Gastrocnemius medialis (tissue), 4 donors: Measurements from ENCODE around the gene TAAR1. TPM values are rescaled to one million over a fixed set of nuclear protein-coding genes. Genes with fewer than 3 reads are reported as not detected.

Source experiments
- ATAC-seq, 2 donors: fragments of 150-250 bp; one replicate each; pipeline ENCODE4 v1.9.1; 2016
- DNase-seq, 2 donors: peaks; one replicate each; pipeline ENCODE4 v3.0.0-alpha.2; 2019
- H3K27ac ChIP-seq, 4 donors: fragments of 200-600 bp; sonication (generic); 1 replicate in 1 of 4; 2 replicates in 3 of 4; pipeline ENCODE4 v1.5.1; 2016 to 2018; ENCODE audit warnings: mild to moderate bottlenecking in 2 of 4, moderate library complexity in 1 of 4
- H3K27me3 ChIP-seq, 3 donors: fragments of 200-600 bp; sonication (generic) in 2 of 3; 1 replicate in 1 of 3; 2 replicates in 2 of 3; pipeline versions ENCODE4 v1.5.1 to v1.6.0; 2016 to 2019; ENCODE audit warnings: mild to moderate bottlenecking in 1 of 3, moderate library complexity in 1 of 3
- H3K36me3 ChIP-seq, 2 donors: fragments of 200-600 bp; sonication (generic) in 1 of 2; one replicate each; pipeline ENCODE4 v1.5.1; 2017 to 2018
- H3K4me1 ChIP-seq, 2 donors: fragments of 200-600 bp; sonication (generic) in 1 of 2; one replicate each; pipeline ENCODE4 v1.5.1; 2016 to 2017; ENCODE audit warnings: mild to moderate bottlenecking in 2 of 2
- H3K4me3 ChIP-seq, 4 donors: fragments of 200-600 bp; sonication (generic) in 3 of 4; 1 replicate in 1 of 4; 2 replicates in 3 of 4; pipeline ENCODE4 v1.5.1; 2016 to 2019; ENCODE audit warnings: mild to moderate bottlenecking in 2 of 4
- H3K9me3 ChIP-seq, 3 donors: fragments of 200-600 bp; sonication (generic) in 2 of 3; 1 replicate in 1 of 3; 2 replicates in 2 of 3; pipeline ENCODE4 v1.5.1; 2016 to 2019
- POLR2A ChIP-seq, 2 donors: fragments of 450-650 bp; IDR thresholded peaks; one replicate each; pipeline ENCODE4 v1.6.1; 2017; ENCODE audit warnings: antibody characterized with exemption in 2 of 2, mild to moderate bottlenecking in 2 of 2, moderate library complexity in 2 of 2
- in situ Hi-C, 4 donors: fragments of 200-750 bp; cut with MboI; loops; one replicate each; pipeline versions ENCODE4 v1.15.0 to v1.8.0; 2017; ENCODE audit warnings: low sequenced_read_pairs in 4 of 4
- intact Hi-C: fragments of 100-400 bp; cut with DNase I; formaldehyde crosslinking; loops from one replicate; pipeline ENCODE4 v1.15.1; 2023; ENCODE audit warnings: low total_unique reads
- total RNA-seq, 4 donors: library from RNA; depleted of rRNA; stranded (reverse); fragments of >200 nt; gene quantifications; one replicate each; pipeline versions ENCODE4 v1.1.0 to v1.2.3, GENCODE V29; 2016
- TF ChIP-seq, protein P1 (sequence below), 5 experiments: fragments of 450-650 bp in 3 of 5; fragments of 200-600 bp in 2 of 5; sonication (generic) in 2 of 5; IDR thresholded peaks in 4 of 5; conservative IDR thresholded peaks in 1 of 5; 1 replicate in 4 of 5; 2 replicates in 1 of 5; pipeline ENCODE4 v1.5.1; 2016 to 2019; ENCODE audit warnings: antibody characterized with exemption in 5 of 5, mild to moderate bottlenecking in 3 of 5, moderate library complexity in 3 of 5

Gene TAAR1
- total RNA-seq, 4 donors from 2014 or later, result not detected

DNA sequence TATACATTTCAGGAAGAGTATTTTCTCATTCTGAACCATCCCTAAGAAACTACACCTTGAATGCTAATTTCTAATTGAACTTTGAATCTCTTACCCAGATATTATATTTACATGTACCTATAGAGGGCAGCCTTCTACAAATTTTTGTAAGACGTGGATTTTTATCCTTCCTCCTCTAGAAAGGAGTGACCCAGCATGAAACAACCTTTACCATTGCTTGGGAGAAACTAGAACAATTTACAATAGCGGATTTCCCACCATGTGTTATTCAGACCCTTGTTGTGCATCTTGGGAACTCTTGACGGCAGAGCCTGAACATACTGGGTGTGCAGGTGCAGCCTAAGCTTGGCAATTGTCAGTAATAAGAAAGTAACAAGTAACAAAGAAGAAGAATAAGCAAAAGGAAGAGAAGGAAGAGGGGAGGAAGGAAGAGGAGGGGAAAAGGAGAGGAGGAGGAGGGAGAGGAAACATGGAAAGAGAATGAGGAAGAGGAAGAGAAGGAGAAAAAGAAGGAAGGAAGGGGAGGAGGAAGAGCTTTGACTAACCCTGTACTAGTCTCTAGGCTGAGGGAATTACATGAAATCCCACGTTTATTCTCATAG lies 10.8 kb upstream of the TAAR1 start:
- in situ Hi-C loops, result no loop called here
- Histone ChIP-seq H3K36me3 (no peaks in the 10 kb centered on the region), H3K27ac (no peak overlapping the region), H3K9me3 (no peaks in the 10 kb centered on the region), H3K4me1 (peaks cover 0 to 3% of the 10 kb centered on the region in 2 donors), H3K4me3 (no peak overlapping the region), H3K27me3 (no peaks in the 10 kb centered on the region)
- TF ChIP-seq, protein P1, sequence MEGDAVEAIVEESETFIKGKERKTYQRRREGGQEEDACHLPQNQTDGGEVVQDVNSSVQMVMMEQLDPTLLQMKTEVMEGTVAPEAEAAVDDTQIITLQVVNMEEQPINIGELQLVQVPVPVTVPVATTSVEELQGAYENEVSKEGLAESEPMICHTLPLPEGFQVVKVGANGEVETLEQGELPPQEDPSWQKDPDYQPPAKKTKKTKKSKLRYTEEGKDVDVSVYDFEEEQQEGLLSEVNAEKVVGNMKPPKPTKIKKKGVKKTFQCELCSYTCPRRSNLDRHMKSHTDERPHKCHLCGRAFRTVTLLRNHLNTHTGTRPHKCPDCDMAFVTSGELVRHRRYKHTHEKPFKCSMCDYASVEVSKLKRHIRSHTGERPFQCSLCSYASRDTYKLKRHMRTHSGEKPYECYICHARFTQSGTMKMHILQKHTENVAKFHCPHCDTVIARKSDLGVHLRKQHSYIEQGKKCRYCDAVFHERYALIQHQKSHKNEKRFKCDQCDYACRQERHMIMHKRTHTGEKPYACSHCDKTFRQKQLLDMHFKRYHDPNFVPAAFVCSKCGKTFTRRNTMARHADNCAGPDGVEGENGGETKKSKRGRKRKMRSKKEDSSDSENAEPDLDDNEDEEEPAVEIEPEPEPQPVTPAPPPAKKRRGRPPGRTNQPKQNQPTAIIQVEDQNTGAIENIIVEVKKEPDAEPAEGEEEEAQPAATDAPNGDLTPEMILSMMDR (IDR thresholded peaks at IDR 0.05 in 4 of 5, conservative IDR thresholded peaks at IDR 0.05 in 1 of 5), result peak in 2 of 5 experiments; percentile 29 to 44
- TF ChIP-seq POLR2A (IDR thresholded peaks at IDR 0.05), result no peak
- intact Hi-C loops, result no loop called here
- ATAC-seq (peak in 1 of 2 donors; percentile 39), DNase-seq (no peak)

- DNase-seq, result no peak
- ATAC-seq, result no peak
- Histone ChIP-seq H3K4me3 (no peak overlapping the region), H3K27me3 (no peaks in the 10 kb centered on the region), H3K27ac (no peak overlapping the region), H3K36me3 (no peaks in the 10 kb centered on the region), H3K4me1 (peaks cover 0 to 3% of the 10 kb centered on the region in 2 donors), H3K9me3 (no peaks in the 10 kb centered on the region)
- intact Hi-C loops (no loop called here), in situ Hi-C loops (no loop called here)
- no peak for TF ChIP-seq POLR2A (IDR thresholded peaks at IDR 0.05)
- TF ChIP-seq, protein P1 (IDR thresholded peaks at IDR 0.05 in 4 of 5, conservative IDR thresholded peaks at IDR 0.05 in 1 of 5), result no peak
Observed at GRCh38 chr6:132666118-132666517, 7.1 kb upstream of the TAAR1 start.

GRCh38 chr6:132664309-132665034 lies 5.5 kb upstream of the TAAR1 start:
- H3K9me3 ChIP-seq, result no peaks in the 10 kb centered on the region
- DNase-seq, result no peak
- ATAC-seq, result no peak
- H3K27me3 ChIP-seq, result no peaks in the 10 kb centered on the region
- no peaks in the 10 kb centered on the region for H3K4me1 ChIP-seq
- no peaks in the 10 kb centered on the region for H3K36me3 ChIP-seq
- H3K27ac ChIP-seq, result no peak overlapping the region
- in situ Hi-C loops (no loop called here), intact Hi-C loops (no loop called here)
- TF ChIP-seq, protein P1 (IDR thresholded peaks at IDR 0.05 in 4 of 5, conservative IDR thresholded peaks at IDR 0.05 in 1 of 5), result no peak
- TF ChIP-seq POLR2A (IDR thresholded peaks at IDR 0.05), result no peak
- no peak overlapping the region for H3K4me3 ChIP-seq

DNA sequence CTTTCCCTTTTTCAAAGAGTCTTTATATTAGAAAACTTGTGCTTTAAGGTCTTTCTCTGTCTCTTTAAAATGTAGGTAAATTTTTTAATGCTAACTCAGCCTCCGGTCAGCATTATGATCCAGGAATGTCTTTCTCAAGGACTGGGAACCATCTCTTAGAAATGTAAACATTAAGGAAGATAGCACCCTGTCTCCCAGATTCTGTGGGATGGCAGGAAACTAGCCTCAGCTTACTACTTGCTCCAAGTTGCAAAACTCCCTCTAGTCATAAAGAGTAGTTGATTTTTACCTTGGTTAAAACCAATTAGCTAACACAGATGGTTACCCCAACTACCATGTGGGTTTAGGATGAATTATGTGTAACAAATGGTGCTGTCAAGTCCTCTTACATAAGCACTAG lies 4.7 kb upstream of the TAAR1 start:
- no peak for ATAC-seq
- intact Hi-C loops (no loop called here), in situ Hi-C loops (no loop called here)

More for the DNA sequence above, 4.7 kb upstream of the TAAR1 start:
- Histone ChIP-seq H3K4me1 (no peaks in the 10 kb centered on the region), H3K27ac (no peak overlapping the region), H3K9me3 (no peaks in the 10 kb centered on the region), H3K27me3 (no peaks in the 10 kb centered on the region), H3K4me3 (no peak overlapping the region), H3K36me3 (no peaks in the 10 kb centered on the region)
- TF ChIP-seq, protein P1 (IDR thresholded peaks at IDR 0.05 in 4 of 5, conservative IDR thresholded peaks at IDR 0.05 in 1 of 5), result no peak
- no peak for TF ChIP-seq POLR2A (IDR thresholded peaks at IDR 0.05)
- DNase-seq, result no peak
